OCI-LY3 (cell line): ENCODE results near the gene MGST1.

Source experiments
- H2AFZ ChIP-seq: fragments of 200-600, 300-600 bp; shearing (Covaris generic); 2 replicates; pipeline ENCODE4 v1.6.0; 2014; ENCODE audit warnings: antibody characterized with exemption, low read depth, low read length
- H3K27ac ChIP-seq: fragments of 200-600, 300-600 bp; sonication (generic); 2 replicates; pipeline ENCODE4 v1.5.1; 2014; ENCODE audit warnings: mild to moderate bottlenecking, low read length, moderate library complexity, mixed read lengths
- H3K27me3 ChIP-seq: fragments of 200-600, 300-600 bp; sonication (generic); 2 replicates; pipeline ENCODE4 v1.6.1; 2014; ENCODE audit warnings: low read depth, low read length, mixed read lengths
- H3K36me3 ChIP-seq: fragments of 200-600, 300-600 bp; sonication (generic); replicated peaks from 2 replicates; pipeline ENCODE3; 2014; ENCODE audit warnings: low read depth, low read length, mixed read lengths
- H3K4me1 ChIP-seq: fragments of 300-600, 200-600 bp; sonication (generic); 2 replicates; pipeline ENCODE4 v1.6.1; 2014; ENCODE audit warnings: low read length, mixed read lengths
- H3K4me2 ChIP-seq: fragments of 200-600, 300-600 bp; sonication (generic); 2 replicates; pipeline ENCODE4 v1.6.1; 2014; ENCODE audit warnings: low read length, mixed read lengths
- H3K4me3 ChIP-seq: fragments of 300-600, 200-600 bp; sonication (generic); 2 replicates; pipeline ENCODE4 v1.5.1; 2014; ENCODE audit warnings: antibody characterized with exemption, mild to moderate bottlenecking, low read length, moderate library complexity
- H3K79me2 ChIP-seq: fragments of 300-600, 200-600 bp; shearing (Covaris generic); 2 replicates; pipeline ENCODE4 v1.6.1; 2014; ENCODE audit warnings: mild to moderate bottlenecking, low read length, mixed read lengths
- H3K9ac ChIP-seq: fragments of 300-600, 200-600 bp; shearing (Covaris generic); 2 replicates; pipeline ENCODE4 v1.6.0; 2014; ENCODE audit warnings: mild to moderate bottlenecking, low read length, moderate library complexity
- H3K9me3 ChIP-seq: fragments of 200-600, 300-600 bp; shearing (Covaris generic); 2 replicates; pipeline ENCODE4 v1.6.1; 2014; ENCODE audit warnings: low read length, mixed read lengths; ENCODE audit not compliant: insufficient read depth
- H4K20me1 ChIP-seq: fragments of 200-600, 300-600 bp; sonication (generic); 2 replicates; pipeline ENCODE4 v1.6.1; 2016; ENCODE audit warnings: low read length, mixed read lengths; ENCODE audit not compliant: insufficient read depth
- EZH2phosphoT487 ChIP-seq: fragments of 200-600 bp; shearing (Covaris generic); IDR thresholded peaks from 2 replicates; pipeline ENCODE4 v1.6.1; 2018; ENCODE audit warnings: antibody characterized with exemption, mixed run types, low read depth
- TF ChIP-seq, protein P1 (sequence below): fragments of 200-600, 300-600 bp; sonication (generic); IDR thresholded peaks from 2 replicates; pipeline ENCODE4 v1.5.1; 2014; ENCODE audit warnings: antibody characterized with exemption, low read length, low read depth

MGST1 gene

DNA sequence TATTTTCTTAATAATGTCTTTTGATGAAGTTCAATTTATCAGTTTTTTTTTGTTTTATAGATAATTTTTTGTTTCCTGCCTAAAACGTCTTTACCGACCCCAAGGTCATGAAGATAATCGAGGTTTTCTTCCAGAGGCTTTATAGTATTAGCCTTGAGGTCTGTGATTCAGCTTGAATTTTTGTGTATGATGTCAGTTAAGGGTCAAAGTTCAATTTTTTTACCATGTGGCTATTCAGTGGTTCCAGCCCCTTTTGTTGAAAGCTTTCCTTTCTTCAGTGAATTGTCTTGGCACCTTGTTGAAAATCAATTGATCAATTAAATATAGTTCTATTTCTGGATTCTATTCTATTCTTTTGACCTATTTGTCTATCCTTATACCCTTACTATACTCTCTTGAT, 3.2 kb upstream of the MGST1 start:
- Histone ChIP-seq H2AFZ (no peak overlapping the region), H3K4me2 (no peak overlapping the region), H3K4me3 (no peak overlapping the region), H4K20me1 (no peaks in the 10 kb centered on the region), H3K4me1 (peaks cover 21% of the 10 kb centered on the region), H3K9ac (no peak overlapping the region), H3K79me2 (peaks cover 22% of the 10 kb centered on the region), H3K9me3 (no peaks in the 10 kb centered on the region), H3K27ac (no peak overlapping the region), H3K36me3 (no peaks in the 10 kb centered on the region), H3K27me3 (no peaks in the 10 kb centered on the region)
- TF ChIP-seq, protein P1, sequence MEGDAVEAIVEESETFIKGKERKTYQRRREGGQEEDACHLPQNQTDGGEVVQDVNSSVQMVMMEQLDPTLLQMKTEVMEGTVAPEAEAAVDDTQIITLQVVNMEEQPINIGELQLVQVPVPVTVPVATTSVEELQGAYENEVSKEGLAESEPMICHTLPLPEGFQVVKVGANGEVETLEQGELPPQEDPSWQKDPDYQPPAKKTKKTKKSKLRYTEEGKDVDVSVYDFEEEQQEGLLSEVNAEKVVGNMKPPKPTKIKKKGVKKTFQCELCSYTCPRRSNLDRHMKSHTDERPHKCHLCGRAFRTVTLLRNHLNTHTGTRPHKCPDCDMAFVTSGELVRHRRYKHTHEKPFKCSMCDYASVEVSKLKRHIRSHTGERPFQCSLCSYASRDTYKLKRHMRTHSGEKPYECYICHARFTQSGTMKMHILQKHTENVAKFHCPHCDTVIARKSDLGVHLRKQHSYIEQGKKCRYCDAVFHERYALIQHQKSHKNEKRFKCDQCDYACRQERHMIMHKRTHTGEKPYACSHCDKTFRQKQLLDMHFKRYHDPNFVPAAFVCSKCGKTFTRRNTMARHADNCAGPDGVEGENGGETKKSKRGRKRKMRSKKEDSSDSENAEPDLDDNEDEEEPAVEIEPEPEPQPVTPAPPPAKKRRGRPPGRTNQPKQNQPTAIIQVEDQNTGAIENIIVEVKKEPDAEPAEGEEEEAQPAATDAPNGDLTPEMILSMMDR, result no peak
- no peak for TF ChIP-seq EZH2phosphoT487

DNA sequence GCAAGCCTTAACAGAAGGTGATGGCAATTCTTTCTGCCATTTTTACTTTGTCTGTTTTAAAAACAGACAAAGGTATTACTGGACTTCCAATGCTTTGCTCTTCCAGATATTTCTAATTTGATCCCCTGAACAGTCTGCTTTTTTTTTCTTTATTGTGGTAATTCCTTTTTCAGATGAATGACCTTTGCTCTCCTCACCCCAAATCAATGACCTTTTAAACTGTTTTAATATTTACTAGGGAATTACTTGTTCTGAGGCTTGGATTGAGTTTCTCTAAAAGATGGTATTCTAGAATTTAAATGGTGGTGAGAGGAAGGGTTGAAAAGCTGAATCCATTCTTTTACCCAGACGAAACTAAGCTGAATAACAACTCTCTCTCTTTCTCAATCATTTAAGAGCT, 2.3 kb upstream of the MGST1 start:
- TF ChIP-seq EZH2phosphoT487, result no peak
- TF ChIP-seq, protein P1, result no peak
- H2AFZ ChIP-seq, result no peak overlapping the region
- no peaks in the 10 kb centered on the region for H3K9me3 ChIP-seq
- peaks cover 3% of the 10 kb centered on the region for H3K36me3 ChIP-seq
- peaks cover 30% of the 10 kb centered on the region for H3K79me2 ChIP-seq
- H3K27ac ChIP-seq, result no peak overlapping the region
- H3K4me3 ChIP-seq, result no peak overlapping the region
- H3K27me3 ChIP-seq, result no peaks in the 10 kb centered on the region
- no peak overlapping the region for H3K9ac ChIP-seq
- peaks cover 28% of the 10 kb centered on the region for H3K4me1 ChIP-seq
- peaks cover 3% of the 10 kb centered on the region; the same call in 1 of the 2 replicates for H4K20me1 ChIP-seq
- no peak overlapping the region for H3K4me2 ChIP-seq

DNA sequence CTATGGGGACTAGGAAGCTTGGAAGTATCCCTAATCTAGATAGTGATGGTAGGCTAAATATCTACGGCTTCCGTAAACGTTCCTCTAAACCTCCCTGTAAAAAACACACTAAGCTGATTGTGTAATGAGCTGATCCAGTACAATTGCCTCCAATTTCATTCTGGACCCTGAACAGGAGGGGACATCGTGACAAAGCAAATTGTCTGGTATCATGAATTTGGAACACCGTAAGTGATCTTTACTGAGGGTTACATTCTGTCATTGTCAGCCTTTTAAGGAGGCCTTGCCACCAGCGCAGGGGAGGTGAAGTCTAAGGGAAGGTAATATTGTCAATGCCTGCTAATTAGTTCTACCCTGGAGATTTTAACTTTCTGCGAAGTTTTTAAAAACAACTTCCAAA, 487 bp upstream of the MGST1 start:
- Histone ChIP-seq H3K27me3 (no peaks in the 10 kb centered on the region), H3K4me1 (peaks cover 40% of the 10 kb centered on the region), H3K9ac (peak overlapping the region; percentile 96), H3K79me2 (peaks cover 49% of the 10 kb centered on the region), H3K4me2 (peak overlapping the region; percentile 76), H3K36me3 (peaks cover 18% of the 10 kb centered on the region), H3K4me3 (peak overlapping the region; percentile 90), H3K27ac (peak overlapping the region; percentile 82), H2AFZ (peak overlapping the region; percentile 73), H3K9me3 (no peaks in the 10 kb centered on the region), H4K20me1 (peaks cover 18% of the 10 kb centered on the region; the same call in 1 of the 2 replicates)
- TF ChIP-seq EZH2phosphoT487, result no peak
- TF ChIP-seq, protein P1, result no peak

DNA sequence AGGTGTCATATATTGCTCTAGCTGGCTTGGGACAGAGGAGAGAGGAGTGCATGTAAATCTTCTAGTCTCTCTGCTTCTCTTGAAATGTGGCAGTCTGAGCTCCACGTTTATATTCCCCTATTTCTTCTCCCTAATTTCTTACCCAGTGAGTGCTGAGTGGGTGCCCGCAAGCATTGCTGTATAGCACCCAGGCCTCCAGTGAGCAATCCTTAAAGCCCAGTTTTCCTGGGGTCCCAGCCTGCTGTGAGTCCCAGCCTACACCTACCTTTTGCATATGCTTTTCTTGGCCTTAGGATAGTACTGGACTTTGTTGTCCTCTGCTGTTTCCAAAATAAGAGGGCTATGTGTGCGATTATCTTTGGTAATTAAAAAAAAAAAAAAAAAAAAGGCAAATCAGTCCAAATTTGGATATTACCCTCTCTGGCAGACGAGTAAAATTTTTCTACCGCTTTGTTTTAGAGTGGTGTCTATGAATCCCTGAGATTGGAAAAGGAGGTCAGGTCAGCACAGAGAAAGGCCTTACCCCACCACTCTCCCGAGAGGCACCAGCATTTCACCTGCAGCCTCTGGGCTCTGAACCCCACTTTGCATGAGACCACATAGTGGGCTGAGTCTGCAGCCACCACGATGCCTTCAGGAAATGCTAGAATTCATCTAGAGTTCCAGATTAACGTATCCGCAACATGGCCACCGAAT, 1.1 kb downstream of the MGST1 start:
- no peak for TF ChIP-seq EZH2phosphoT487
- TF ChIP-seq, protein P1, result no peak
- no peaks in the 10 kb centered on the region for H3K9me3 ChIP-seq
- peak overlapping the region; percentile 90 for H3K4me3 ChIP-seq
- H2AFZ ChIP-seq, result peak overlapping the region; percentile 26; the same call in 1 of the 2 replicates
- peak overlapping the region; percentile 96 for H3K9ac ChIP-seq
- H3K27ac ChIP-seq, result peak overlapping the region; percentile 82
- peaks cover 30% of the 10 kb centered on the region for H4K20me1 ChIP-seq
- peaks cover 44% of the 10 kb centered on the region for H3K4me1 ChIP-seq
- peaks cover 64% of the 10 kb centered on the region for H3K79me2 ChIP-seq
- H3K4me2 ChIP-seq, result peak overlapping the region; percentile 76
- no peaks in the 10 kb centered on the region for H3K27me3 ChIP-seq
- H3K36me3 ChIP-seq, result peaks cover 30% of the 10 kb centered on the region
